Endothelial cell of umbilical vein (primary cell): ENCODE data around the gene PIF1. TPM values are rescaled to one million over a fixed set of nuclear protein-coding genes. Genes with fewer than 3 reads are reported as not detected.

Experiments
- BruUV-seq: library from RNA; stranded (reverse); fragments of 400-500 nt; replicated peaks from 2 replicates; lab custom pipeline; 2021; lab: Mats Ljungman, UMichigan
- CTCF ChIA-PET: fragments of 300-600, 350-600 bp; sonication (Branson Sonifier 250); formaldehyde crosslinking; loops from one replicate; lab custom pipeline; 2021; ENCODE audit warnings: antibody characterized with exemption, inconsistent platforms; lab: Charles Lee
- POLR2A ChIA-PET: fragments of 300-600, 350-600 bp; sonication (Branson Sonifier 250); formaldehyde crosslinking; loops from one replicate; lab custom pipeline; 2021; ENCODE audit warnings: antibody characterized with exemption, inconsistent platforms; lab: Charles Lee
- DNase-seq: peaks from one replicate; pipeline ENCODE4 v3.0.0-alpha.2; 2011; ENCODE audit warnings: low read depth, low spot score
- FAIRE-seq: peaks from 2 replicates; lab custom pipeline; 2011; peaks lifted over from hg19 to GRCh38; lab: Jason Lieb, UNC
- H2AFZ ChIP-seq: 2 replicates; pipeline ENCODE4 v1.6.0; 2012; ENCODE audit warnings: low read depth, low read length, control low read depth, inconsistent platforms
- H3K27ac ChIP-seq: 2 replicates; pipeline ENCODE4 v1.5.1; 2011; ENCODE audit warnings: low read depth, mild to moderate bottlenecking, control low read depth, low read length, moderate library complexity; ENCODE audit not compliant: insufficient read depth
- H3K27me3 ChIP-seq, 2 experiments: 2 replicates each; pipeline versions ENCODE4 v1.6.0 to v1.6.1; 2011; ENCODE audit warnings: low read length in 2 of 2, mixed read lengths in 1 of 2; ENCODE audit not compliant: control insufficient read depth in 2 of 2, insufficient read depth in 2 of 2
- H3K36me3 ChIP-seq, 2 experiments: 2 replicates in 1 of 2; 3 replicates in 1 of 2; pipeline ENCODE4 v1.5.1; 2011; ENCODE audit warnings: low read length in 2 of 2, mild to moderate bottlenecking in 1 of 2, moderate library complexity in 1 of 2; ENCODE audit not compliant: control insufficient read depth in 2 of 2, insufficient read depth in 2 of 2; ENCODE audit errors: extremely low read depth in 1 of 2
- H3K4me1 ChIP-seq: 3 replicates; pipeline ENCODE4 v1.5.1; 2011; ENCODE audit warnings: mild to moderate bottlenecking, low read length; ENCODE audit not compliant: control insufficient read depth, insufficient read depth; ENCODE audit errors: extremely low read depth
- H3K4me2 ChIP-seq: 2 replicates; pipeline ENCODE4 v1.6.1; 2011; ENCODE audit warnings: low read length, control low read depth, mixed read lengths; ENCODE audit not compliant: insufficient read depth
- H3K4me3 ChIP-seq, 3 experiments: fragments of 200-600 bp in 1 of 3; sonication (generic), shearing (Covaris generic) in 1 of 3; replicated peaks in 1 of 3; 2 replicates each; pipeline ENCODE4 v1.5.1; 2011 to 2016; ENCODE audit warnings: control low read depth in 3 of 3, low read length in 3 of 3, mild to moderate bottlenecking in 2 of 3, inconsistent platforms in 1 of 3, low read depth in 1 of 3, moderate library complexity in 1 of 3; ENCODE audit not compliant: insufficient read depth in 1 of 3
- H3K79me2 ChIP-seq: 2 replicates; pipeline ENCODE4 v1.6.0; 2012; ENCODE audit warnings: low read length, inconsistent platforms; ENCODE audit not compliant: control insufficient read depth, insufficient read depth
- H3K9ac ChIP-seq: replicated peaks from 2 replicates; pipeline ENCODE3; 2011; ENCODE audit warnings: low read length, control low read depth; ENCODE audit not compliant: insufficient read depth; ENCODE audit errors: extremely low read depth
- H3K9me1 ChIP-seq: replicated peaks from 3 replicates; pipeline ENCODE4 v1.6.0; 2011; ENCODE audit warnings: mild to moderate bottlenecking, low read length; ENCODE audit not compliant: control insufficient read depth, insufficient read depth; ENCODE audit errors: extremely low read depth
- H3K9me3 ChIP-seq: replicated peaks from 2 replicates; pipeline ENCODE4 v1.5.1; 2012; ENCODE audit warnings: low read length, inconsistent platforms; ENCODE audit not compliant: control insufficient read depth, insufficient read depth
- H4K20me1 ChIP-seq: replicated peaks from 2 replicates; pipeline ENCODE3; 2011; ENCODE audit warnings: mild to moderate bottlenecking, low read length; ENCODE audit not compliant: control insufficient read depth, insufficient read depth; ENCODE audit errors: extremely low read depth
- EZH2 ChIP-seq: IDR thresholded peaks from 2 replicates; pipeline ENCODE4 v1.6.1; 2012; ENCODE audit warnings: borderline replicate concordance, low read depth, mild to moderate bottlenecking, moderate library complexity, low read length, inconsistent platforms; ENCODE audit not compliant: severe bottlenecking
- FOS ChIP-seq: IDR thresholded peaks from 2 replicates; pipeline ENCODE4 v1.6.1; 2011; ENCODE audit warnings: mild to moderate bottlenecking, low read length, moderate library complexity, borderline replicate concordance; ENCODE audit not compliant: insufficient read depth
- GATA2 ChIP-seq: IDR thresholded peaks from 2 replicates; pipeline ENCODE4 v1.7.0; 2011; ENCODE audit warnings: low read depth, mild to moderate bottlenecking, moderate library complexity, mixed read lengths, low read length; ENCODE audit not compliant: insufficient read length, insufficient read depth
- JUN ChIP-seq: IDR thresholded peaks from 2 replicates; pipeline ENCODE4 v1.6.1; 2011; ENCODE audit warnings: borderline replicate concordance, low read depth; ENCODE audit not compliant: insufficient read length, insufficient read depth
- MAX ChIP-seq: IDR thresholded peaks from 2 replicates; pipeline ENCODE4 v1.6.1; 2011; ENCODE audit not compliant: insufficient read depth, insufficient read length
- MYC ChIP-seq: IDR thresholded peaks from one replicate; pipeline ENCODE4 v1.6.1; 2011; ENCODE audit warnings: mild to moderate bottlenecking, low read depth, low read length
- POLR2A ChIP-seq: IDR thresholded peaks from 2 replicates; pipeline ENCODE4 v1.6.1; 2012; ENCODE audit warnings: low read depth, mild to moderate bottlenecking, control low read depth, low read length
- POLR2AphosphoS5 ChIP-seq: IDR thresholded peaks from 2 replicates; pipeline ENCODE4 v1.6.1; 2012; ENCODE audit warnings: low read depth, mild to moderate bottlenecking, control low read depth, low read length, moderate library complexity; ENCODE audit not compliant: insufficient read depth
- dilution Hi-C: fragments of 300-500 bp; cut with MboI; formaldehyde crosslinking; loops from one replicate; pipeline ENCODE4 v1.15.0; 2019; ENCODE audit warnings: low sequenced_read_pairs; ENCODE audit not compliant: extremely low pct_ligation_motif_present
- intact Hi-C: fragments of 100-400 bp; cut with micrococcal nuclease; formaldehyde crosslinking; loops from one replicate; pipeline ENCODE4 v1.10.0; 2022
- polyA plus RNA-seq, 4 experiments: library from polyadenylated mRNA; depleted of rRNA in 3 of 4; stranded (reverse) in 3 of 4; unstranded in 1 of 4; fragments of >200 nt; gene quantifications; 2 replicates each; pipeline versions ENCODE4 v1.2.1 to v1.2.3, GENCODE V29; 2011 to 2012; ENCODE audit warnings: missing spikeins in 1 of 4
- total RNA-seq: library from RNA; stranded (reverse); gene quantifications from 2 replicates; pipeline ENCODE4 v1.2.3, GENCODE V29; 2021

Gene PIF1
- total and polyA plus RNA-seq, 2 donors (not counting 3 experiments of a cell fraction or from before 2014, with no cell fraction given): 18.6 to 52.7 TPM

- Histone ChIP-seq H3K9ac (no peak overlapping the region), H3K4me1 (peaks cover 3% of the 10 kb centered on the region), H3K9me1 (no peaks in the 10 kb centered on the region), H3K4me3 (no peak overlapping the region), H3K79me2 (no peaks in the 10 kb centered on the region), H3K9me3 (no peaks in the 10 kb centered on the region), H2AFZ (no peak overlapping the region), H4K20me1 (no peaks in the 10 kb centered on the region), H3K4me2 (no peak overlapping the region), H3K27me3 (no peaks in the 10 kb centered on the region), H3K36me3 (peaks cover 1 to 44% of the 10 kb centered on the region in 2 experiments), H3K27ac (no peak overlapping the region)
- FAIRE-seq (no peak), DNase-seq (no peak)
- ChIA-PET POLR2A (no interaction called here), CTCF (interaction anchor here (0.9 to 4.0 kb wide), 4 partner anchors 8 to 67 kb away, joined by 3 to 13 read pairs (median 5); no protein-coding TSS in a partner anchor)
- intact Hi-C loops (no loop called here), dilution Hi-C loops (no loop called here)
- TF ChIP-seq POLR2AphosphoS5 (no peak), FOS (no peak), POLR2A (no peak), MAX (no peak), EZH2 (no peak), GATA2 (no peak), MYC (no peak), JUN (no peak)
- BruUV-seq: no TSS peak
These were observed 39.9 kb upstream of the PIF1 start for GRCh38 chr15:64865126-64865997.
